Thyroid gland (tissue), 4 donors: ENCODE measurements around the gene SIPA1L3.

Experiments used
- CTCF ChIP-seq, 6 experiments: fragments of 200-600 bp in 3 of 6; fragments of 450-650 bp in 3 of 6; sonication (generic) in 3 of 6; IDR thresholded peaks; one replicate each; pipeline ENCODE4 v1.5.1; 2016 to 2019; ENCODE audit warnings: antibody characterized with exemption in 6 of 6, mild to moderate bottlenecking in 2 of 6, inconsistent platforms in 1 of 6, moderate library complexity in 1 of 6
- POLR2A ChIP-seq, 2 donors: fragments of 450-650 bp; IDR thresholded peaks; one replicate each; pipeline ENCODE4 v1.6.1; 2017; ENCODE audit warnings: antibody characterized with exemption in 2 of 2, mild to moderate bottlenecking in 2 of 2, moderate library complexity in 1 of 2

- TF ChIP-seq CTCF (IDR thresholded peaks at IDR 0.05) (no peak), POLR2A (IDR thresholded peaks at IDR 0.05) (no peak)
These were observed 13.8 kb downstream of the SIPA1L3 start for GRCh38 chr19:37920591-37921450.
